ENCODE measurements around the gene ZP1.

ZP1 gene

GRCh38 chr11:60844045-60844869, 23.1 kb upstream of the ZP1 start:
- DNase-seq = no peak
- no peak for ATAC-seq

- DNase-seq (no peak), ATAC-seq (no peak)
Measured at GRCh38 chr11:60844870-60845221, 22.5 kb upstream of the ZP1 start.

GRCh38 chr11:60845338-60845737, 22.0 kb upstream of the ZP1 start:
- DNase-seq (no peak), ATAC-seq (no peak)

GRCh38 chr11:60847281-60847680, 20.1 kb upstream of the ZP1 start:
- no peak for DNase-seq
- no peak for ATAC-seq

- ATAC-seq (no peak), DNase-seq (no peak)
Measured at GRCh38 chr11:60847896-60848295, 19.4 kb upstream of the ZP1 start.

- DNase-seq (no peak), ATAC-seq (no peak)
Measured at GRCh38 chr11:60848714-60849151, 18.6 kb upstream of the ZP1 start.

GRCh38 chr11:60849641-60850520, 17.5 kb upstream of the ZP1 start:
- no peak for DNase-seq
- ATAC-seq = no peak

GRCh38 chr11:60851327-60852104, 15.8 kb upstream of the ZP1 start:
- ATAC-seq = no peak

GRCh38 chr11:60852117-60852981, 15.0 kb upstream of the ZP1 start:
- ATAC-seq (no peak), DNase-seq (no peak)

More at GRCh38 chr11:60851327-60852104, 15.8 kb upstream of the ZP1 start:
- no peak for DNase-seq

GRCh38 chr11:60852982-60853950, 14.1 kb upstream of the ZP1 start:
- ATAC-seq = no peak
- DNase-seq = no peak

- no peak for ATAC-seq
- no peak for DNase-seq
Measured at GRCh38 chr11:60854140-60854846, 13.0 kb upstream of the ZP1 start.

GRCh38 chr11:60854847-60855725, 12.3 kb upstream of the ZP1 start:
- no peak for DNase-seq
- ATAC-seq = no peak

- ATAC-seq = no peak
Measured at GRCh38 chr11:60855726-60856633, 11.4 kb upstream of the ZP1 start, which contains the start of gene PTGDR2. PTGDR2 (minus strand) TSS chr11:60855950; CDS start chr11:60853722, 2,228 bp downstream.

GRCh38 chr11:60857378-60858232, 9.7 kb upstream of the ZP1 start:
- ATAC-seq (peak; percentile 49), DNase-seq (no peak)

More at GRCh38 chr11:60855726-60856633, 11.4 kb upstream of the ZP1 start, which contains the start of gene PTGDR2:
- DNase-seq = no peak

- ATAC-seq (no peak), DNase-seq (no peak)
Measured at GRCh38 chr11:60858236-60858635, 9.1 kb upstream of the ZP1 start.
